Activated CD8-positive, alpha-beta memory T cell treated with anti-CD3 and anti-CD28 coated beads, Interleukin-2, amount 10 ng/mL, durations not matched to agents 7 days and 5 days (primary cell): ENCODE measurements around the gene CACNA1E. TPM values are rescaled to one million over a fixed set of nuclear protein-coding genes. Genes with fewer than 3 reads are reported as not detected.
"Not testable (repeated sequence)": the region's sequence is repeated elsewhere in the genome, so short reads cannot be mapped to it uniquely, and the experiment has no call there.

Source experiments
- ATAC-seq: fragments of 150-1000 bp; cut with Tn5 transposase; one replicate; pipeline ENCODE4 v1.10.0; 2021; ENCODE audit warnings: moderate library complexity
- CTCF ChIA-PET: fragments of 350-600 bp; sonication (Branson Sonifier 250); formaldehyde crosslinking; loops from one replicate; lab custom pipeline; 2021; ENCODE audit warnings: antibody characterized with exemption; lab: Charles Lee
- DNase-seq: peaks from one replicate; pipeline ENCODE4 v3.0.0-alpha.2; 2020
- H3K27ac Mint-ChIP-seq: one replicate; pipeline ENCODE4 v1.8.0; 2021; ENCODE audit warnings: mild to moderate bottlenecking, mixed read lengths
- H3K27me3 Mint-ChIP-seq: one replicate; pipeline ENCODE4 v1.8.0; 2021; ENCODE audit warnings: mixed read lengths
- H3K36me3 Mint-ChIP-seq: one replicate; pipeline ENCODE4 v1.8.0; 2021; ENCODE audit warnings: mild to moderate bottlenecking, mixed read lengths
- H3K4me1 Mint-ChIP-seq: one replicate; pipeline ENCODE4 v1.8.0; 2021; ENCODE audit warnings: mixed read lengths
- H3K4me3 Mint-ChIP-seq: one replicate; pipeline ENCODE4 v1.8.0; 2021; ENCODE audit warnings: mild to moderate bottlenecking, moderate library complexity, mixed read lengths
- H3K9me3 Mint-ChIP-seq: one replicate; pipeline ENCODE4 v1.8.0; 2022; ENCODE audit warnings: low read depth, mixed read lengths
- total RNA-seq, 2 experiments: library from RNA; stranded (reverse); gene quantifications; one replicate each; pipeline ENCODE4 v1.2.3, GENCODE V29; 2021

The CACNA1E gene
- total RNA-seq, 2 experiments from 2014 or later, result not detected

- Mint-ChIP-seq H3K27me3 (peaks cover 8% of the 10 kb centered on the region), H3K9me3 (no peaks in the 10 kb centered on the region), H3K27ac (no peak overlapping the region), H3K4me3 (no peak overlapping the region), H3K36me3 (no peaks in the 10 kb centered on the region), H3K4me1 (peaks cover 7% of the 10 kb centered on the region)
- CTCF ChIA-PET, result no interaction called here
- ATAC-seq (peak; percentile 27), DNase-seq (no peak)
Observed at GRCh38 chr1:181846681-181847080, 363.4 kb downstream of the CACNA1E start.

- Mint-ChIP-seq H3K27ac (no peak overlapping the region), H3K27me3 (peaks cover 9% of the 10 kb centered on the region), H3K36me3 (no peaks in the 10 kb centered on the region), H3K9me3 (peaks cover 5% of the 10 kb centered on the region), H3K4me3 (no peak overlapping the region), H3K4me1 (peaks cover 7% of the 10 kb centered on the region)
- CTCF ChIA-PET, result no interaction called here
- ATAC-seq (no peak), DNase-seq (no peak)
Observed at GRCh38 chr1:181849071-181849470, 365.8 kb downstream of the CACNA1E start.

GRCh38 chr1:181854212-181854611 is 370.9 kb downstream of the CACNA1E start:
- H3K4me3 Mint-ChIP-seq, H3K9me3 Mint-ChIP-seq, H3K27me3 Mint-ChIP-seq, DNase-seq, ATAC-seq, H3K36me3 Mint-ChIP-seq, H3K27ac Mint-ChIP-seq, CTCF ChIA-PET, H3K4me1 Mint-ChIP-seq: not testable (repeated sequence)

DNA sequence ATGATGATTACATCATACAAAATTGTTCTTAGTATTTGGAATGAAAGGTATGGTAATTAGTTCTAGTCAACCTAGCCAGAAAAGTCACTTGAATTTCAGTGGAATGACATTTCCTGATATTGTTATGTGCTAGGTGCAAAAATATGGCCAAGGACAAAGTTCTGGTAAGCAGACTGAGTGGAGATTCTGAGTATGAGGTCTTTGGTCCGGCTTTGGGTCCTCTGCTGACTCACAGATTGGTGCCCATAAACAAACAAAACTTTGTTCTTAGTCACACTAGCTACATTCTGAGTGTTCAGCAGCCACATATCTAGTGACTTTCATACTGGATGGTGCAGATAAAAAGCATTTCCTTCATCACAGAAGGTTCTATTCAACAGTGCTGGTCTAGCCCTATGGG is 372.1 kb downstream of the CACNA1E start:
- H3K4me3 Mint-ChIP-seq, result no peak overlapping the region
- peaks cover 4% of the 10 kb centered on the region for H3K27me3 Mint-ChIP-seq
- DNase-seq (no peak), ATAC-seq (no peak)
- no peak overlapping the region for H3K27ac Mint-ChIP-seq
- no peaks in the 10 kb centered on the region for H3K36me3 Mint-ChIP-seq
- CTCF ChIA-PET, result no interaction called here
- no peaks in the 10 kb centered on the region for H3K4me1 Mint-ChIP-seq
- peaks cover 5% of the 10 kb centered on the region for H3K9me3 Mint-ChIP-seq
